Endothelial cell of umbilical vein (primary cell): ENCODE results near the gene ADAMTS14.

Experiments
- EZH2 ChIP-seq: IDR thresholded peaks from 2 replicates; pipeline ENCODE4 v1.6.1; 2012; ENCODE audit warnings: borderline replicate concordance, low read depth, mild to moderate bottlenecking, moderate library complexity, low read length, inconsistent platforms; ENCODE audit not compliant: severe bottlenecking
- FOS ChIP-seq: IDR thresholded peaks from 2 replicates; pipeline ENCODE4 v1.6.1; 2011; ENCODE audit warnings: mild to moderate bottlenecking, low read length, moderate library complexity, borderline replicate concordance; ENCODE audit not compliant: insufficient read depth
- JUN ChIP-seq: IDR thresholded peaks from 2 replicates; pipeline ENCODE4 v1.6.1; 2011; ENCODE audit warnings: borderline replicate concordance, low read depth; ENCODE audit not compliant: insufficient read length, insufficient read depth
- MYC ChIP-seq: IDR thresholded peaks from one replicate; pipeline ENCODE4 v1.6.1; 2011; ENCODE audit warnings: mild to moderate bottlenecking, low read depth, low read length
- POLR2A ChIP-seq: IDR thresholded peaks from 2 replicates; pipeline ENCODE4 v1.6.1; 2012; ENCODE audit warnings: low read depth, mild to moderate bottlenecking, control low read depth, low read length
- POLR2AphosphoS5 ChIP-seq: IDR thresholded peaks from 2 replicates; pipeline ENCODE4 v1.6.1; 2012; ENCODE audit warnings: low read depth, mild to moderate bottlenecking, control low read depth, low read length, moderate library complexity; ENCODE audit not compliant: insufficient read depth
- TF ChIP-seq, protein P1 (sequence below): IDR thresholded peaks from 2 replicates; pipeline ENCODE4 v1.6.1; 2011; ENCODE audit not compliant: insufficient read depth, insufficient read length
- TF ChIP-seq, protein P2 (sequence below), 2 donors: IDR thresholded peaks; 1 replicate in 1 of 2; 2 replicates in 1 of 2; pipeline ENCODE4 v1.5.1; 2011; ENCODE audit warnings: low read length in 2 of 2, mild to moderate bottlenecking in 2 of 2, moderate library complexity in 2 of 2, control low read depth in 1 of 2, inconsistent platforms in 1 of 2, low read depth in 1 of 2; ENCODE audit not compliant: insufficient read depth in 1 of 2; ENCODE audit errors: extremely low read depth in 1 of 2

DNA sequence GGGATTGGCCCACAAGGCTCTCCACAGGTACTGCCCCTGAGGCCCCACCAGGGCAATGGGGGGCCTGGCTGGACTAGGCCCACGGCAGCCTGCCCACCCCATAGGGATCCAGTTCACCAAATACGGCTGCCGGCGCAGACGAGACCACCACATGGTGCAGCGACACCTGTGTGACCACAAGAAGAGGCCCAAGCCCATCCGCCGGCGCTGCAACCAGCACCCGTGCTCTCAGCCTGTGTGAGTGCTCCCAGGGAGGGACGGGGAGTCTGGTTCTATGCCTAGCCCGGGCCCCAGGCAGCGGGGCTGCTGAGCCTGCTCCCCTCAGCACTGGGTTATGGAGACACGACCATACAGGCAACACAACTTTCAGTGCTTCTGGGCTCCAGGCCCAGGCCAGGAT lies 79.7 kb downstream of the ADAMTS14 start:
- TF ChIP-seq, protein P1, sequence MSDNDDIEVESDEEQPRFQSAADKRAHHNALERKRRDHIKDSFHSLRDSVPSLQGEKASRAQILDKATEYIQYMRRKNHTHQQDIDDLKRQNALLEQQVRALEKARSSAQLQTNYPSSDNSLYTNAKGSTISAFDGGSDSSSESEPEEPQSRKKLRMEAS: no peak
- TF ChIP-seq EZH2 (no peak), POLR2AphosphoS5 (no peak), POLR2A (no peak), JUN (no peak), FOS (no peak), MYC (no peak)
- TF ChIP-seq, protein P2, sequence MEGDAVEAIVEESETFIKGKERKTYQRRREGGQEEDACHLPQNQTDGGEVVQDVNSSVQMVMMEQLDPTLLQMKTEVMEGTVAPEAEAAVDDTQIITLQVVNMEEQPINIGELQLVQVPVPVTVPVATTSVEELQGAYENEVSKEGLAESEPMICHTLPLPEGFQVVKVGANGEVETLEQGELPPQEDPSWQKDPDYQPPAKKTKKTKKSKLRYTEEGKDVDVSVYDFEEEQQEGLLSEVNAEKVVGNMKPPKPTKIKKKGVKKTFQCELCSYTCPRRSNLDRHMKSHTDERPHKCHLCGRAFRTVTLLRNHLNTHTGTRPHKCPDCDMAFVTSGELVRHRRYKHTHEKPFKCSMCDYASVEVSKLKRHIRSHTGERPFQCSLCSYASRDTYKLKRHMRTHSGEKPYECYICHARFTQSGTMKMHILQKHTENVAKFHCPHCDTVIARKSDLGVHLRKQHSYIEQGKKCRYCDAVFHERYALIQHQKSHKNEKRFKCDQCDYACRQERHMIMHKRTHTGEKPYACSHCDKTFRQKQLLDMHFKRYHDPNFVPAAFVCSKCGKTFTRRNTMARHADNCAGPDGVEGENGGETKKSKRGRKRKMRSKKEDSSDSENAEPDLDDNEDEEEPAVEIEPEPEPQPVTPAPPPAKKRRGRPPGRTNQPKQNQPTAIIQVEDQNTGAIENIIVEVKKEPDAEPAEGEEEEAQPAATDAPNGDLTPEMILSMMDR (IDR thresholded peaks at IDR 0.05; ENCODE audit: extremely low read depth in 1 of 2, insufficient read depth in 1 of 2, low read depth in 1 of 2, low read length in 2 of 2): no peak
